Caki2 (cell line): ENCODE measurements around the gene ATP6V0E2. TPM values are rescaled to one million over a fixed set of nuclear protein-coding genes. Genes with fewer than 3 reads are reported as not detected.
"Not testable (repeated sequence)": the region's sequence is repeated elsewhere in the genome, so short reads cannot be mapped to it uniquely, and the experiment has no call there.

Experiments
- DNase-seq: peaks from one replicate; pipeline ENCODE4 v3.0.0-alpha.2; 2015; ENCODE audit warnings: low read depth
- in situ Hi-C: cut with HindIII; loops from 2 replicates; pipeline ENCODE4 v1.10.0; 2016; ENCODE audit warnings: low sequenced_read_pairs, low pct_unique_long_range_greater_than_20kb, mixed read lengths
- total RNA-seq: library from RNA; depleted of rRNA; stranded (reverse); fragments of >200 nt; shearing (Covaris generic); gene quantifications from 2 replicates; pipeline ENCODE4 v1.2.3, GENCODE V29; 2014; ENCODE audit warnings: low replicate concordance; rRNA removed

Gene ATP6V0E2
- total RNA-seq, 1 experiment from 2014 or later: 85.9 TPM

DNA sequence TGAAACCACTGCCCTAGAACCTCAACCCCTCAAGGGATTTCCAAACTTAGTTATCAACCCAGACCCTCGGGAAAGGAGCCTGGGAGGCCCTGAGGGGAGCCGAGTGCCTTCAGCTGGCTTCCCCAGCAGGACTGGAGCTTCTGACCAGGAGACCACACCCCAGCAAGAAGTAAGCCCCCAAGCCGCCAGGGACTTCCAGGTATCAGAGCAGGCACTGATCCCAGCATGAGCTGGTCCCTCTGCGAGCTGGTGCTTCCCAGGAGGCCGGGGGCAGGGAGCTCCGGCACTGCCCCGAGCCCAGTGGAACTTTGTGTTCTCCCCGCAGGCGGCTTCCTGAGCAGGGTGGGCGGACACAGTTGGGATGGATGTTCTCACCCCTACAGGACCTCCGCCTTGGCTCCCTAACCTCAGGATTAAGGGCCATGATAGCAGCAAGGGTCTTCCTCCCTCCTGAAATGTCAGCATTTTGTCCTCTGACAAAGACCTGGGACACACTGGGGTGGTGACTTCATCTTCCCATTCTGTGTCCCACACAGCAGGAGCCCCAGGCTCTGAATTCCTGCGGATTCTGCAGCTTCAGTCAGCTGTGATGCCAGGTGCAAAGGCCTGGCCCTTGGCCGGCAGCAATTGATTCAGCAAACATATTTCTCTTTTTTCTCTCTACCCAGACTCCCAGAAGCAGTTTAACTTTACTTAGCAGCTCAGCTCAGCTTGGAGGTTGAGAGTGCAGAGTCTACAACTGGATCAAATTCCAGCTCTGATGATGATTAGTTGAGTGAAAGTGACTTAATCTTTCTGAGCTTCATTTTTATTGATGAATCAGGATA lies 11.6 kb downstream of the ATP6V0E2 start:
- in situ Hi-C loops: no loop called here
- DNase-seq: no peak

DNA sequence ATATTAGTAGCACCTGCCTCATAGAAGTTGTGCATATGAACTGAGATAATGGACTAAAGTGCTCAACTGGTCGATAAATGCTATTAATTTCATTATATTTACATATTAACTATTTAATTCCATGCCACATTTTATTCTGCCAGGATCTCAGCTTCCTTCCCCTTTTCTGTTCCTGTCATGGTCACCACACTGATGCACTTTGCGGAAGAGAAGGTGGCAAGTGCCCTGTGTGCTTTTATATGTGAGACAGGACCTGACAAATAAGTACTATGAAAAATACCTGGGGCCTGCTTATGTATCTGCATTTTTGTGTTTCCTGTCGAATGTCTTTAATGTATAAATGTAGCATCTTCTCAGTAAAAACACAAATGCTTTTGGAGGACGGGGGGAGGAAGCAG lies 12.2 kb downstream of the ATP6V0E2 start:
- no peak for DNase-seq
- in situ Hi-C loops: no loop called here

DNA sequence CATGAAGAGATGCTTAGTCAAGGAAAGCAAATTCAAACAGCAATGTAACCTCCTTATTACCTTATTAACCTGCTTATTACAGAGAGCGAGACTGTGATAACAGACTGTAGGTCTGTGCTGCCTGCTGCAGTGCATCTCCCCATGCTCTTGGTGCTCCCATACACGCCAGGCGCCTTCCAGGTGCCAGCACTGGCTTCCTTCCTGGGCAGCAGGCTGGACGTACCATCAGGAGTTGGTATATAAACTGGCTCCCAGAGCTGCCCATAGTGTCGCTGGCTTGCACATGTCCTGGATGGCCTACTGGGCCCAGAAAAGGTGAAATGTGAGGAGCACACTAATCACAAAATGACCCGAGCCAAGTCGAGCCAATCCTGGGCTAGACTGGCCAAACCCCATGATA lies 13.5 kb downstream of the ATP6V0E2 start:
- in situ Hi-C loops: no loop called here
- DNase-seq: no peak

DNA sequence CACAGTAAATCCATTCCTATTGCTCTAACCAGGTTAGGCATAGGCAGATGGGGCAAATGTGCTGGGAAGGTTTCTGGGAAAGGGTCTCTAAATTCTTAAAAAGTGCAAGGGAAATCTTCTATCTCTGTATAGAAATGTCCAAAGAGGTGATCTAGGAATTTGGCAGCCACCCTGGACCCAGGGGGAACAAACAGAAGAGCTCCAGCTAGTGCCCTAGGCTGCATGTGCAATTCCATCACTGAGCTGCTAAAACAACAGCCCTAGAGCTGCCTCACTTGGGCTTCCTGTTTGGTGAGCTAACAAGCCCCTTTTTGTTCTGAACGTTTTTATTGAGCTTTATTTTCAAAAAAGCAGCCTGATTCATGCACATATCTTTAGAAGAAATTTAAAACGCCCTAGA lies 16.9 kb downstream of the ATP6V0E2 start:
- DNase-seq, in situ Hi-C loops: not testable (repeated sequence)

GRCh38 chr7:149894957-149895356 lies 21.2 kb downstream of the ATP6V0E2 start:
- in situ Hi-C loops, DNase-seq: not testable (repeated sequence)

DNA sequence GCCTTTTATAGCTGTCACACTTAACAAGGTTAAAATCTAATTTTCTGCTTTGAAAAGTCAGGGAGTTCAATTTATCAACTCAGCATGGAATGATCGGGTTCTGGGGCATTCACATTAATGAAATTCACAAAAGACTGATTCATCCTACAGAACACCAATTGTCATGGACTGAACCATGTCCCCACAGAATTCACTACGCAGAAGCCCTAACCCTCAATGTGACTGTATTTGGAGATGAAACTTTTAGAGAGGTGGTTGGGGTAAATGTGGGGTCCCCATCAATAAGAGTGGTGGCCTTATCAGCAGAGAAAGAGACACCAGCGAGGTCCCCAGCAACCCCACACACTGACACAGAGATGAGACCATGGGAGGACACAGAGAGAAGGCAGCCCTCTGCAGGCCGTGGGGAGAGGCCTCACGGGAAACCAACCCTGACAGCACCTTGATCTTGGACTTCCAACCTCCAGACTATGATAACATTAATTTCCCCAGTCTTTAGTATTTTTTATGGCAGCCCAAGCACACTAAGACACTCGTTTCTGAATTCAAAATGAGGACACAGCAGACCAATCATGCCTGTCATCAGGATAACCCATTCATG lies 34.1 kb downstream of the ATP6V0E2 start:
- DNase-seq, in situ Hi-C loops: not testable (repeated sequence)

- DNase-seq, in situ Hi-C loops: not testable (repeated sequence)
These were observed 36.5 kb downstream of the ATP6V0E2 start for GRCh38 chr7:149910219-149910618.

GRCh38 chr7:149912126-149912525 lies 38.4 kb downstream of the ATP6V0E2 start:
- DNase-seq: not testable (repeated sequence)

DNA sequence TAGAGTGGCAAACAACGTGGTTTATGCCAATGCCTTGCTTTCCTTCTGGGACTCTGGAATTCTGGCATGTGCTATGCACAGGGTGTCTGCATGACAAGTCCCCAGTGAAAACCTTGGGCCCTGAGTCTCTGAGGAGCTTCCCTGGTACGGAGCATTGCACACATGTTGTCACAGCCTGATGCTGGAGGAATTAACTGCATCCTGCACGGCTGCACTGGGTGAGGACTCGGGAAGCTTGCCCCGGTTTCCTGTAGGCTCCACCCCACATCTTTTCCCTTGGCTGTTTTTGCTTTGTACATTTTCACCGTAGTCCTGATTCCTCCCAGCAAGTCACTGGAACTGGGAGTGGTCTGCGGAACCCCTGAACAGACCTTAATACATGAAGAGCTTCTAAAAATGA lies 52.6 kb downstream of the ATP6V0E2 start:
- in situ Hi-C loops, DNase-seq: not testable (repeated sequence)

More at GRCh38 chr7:149912126-149912525, 38.4 kb downstream of the ATP6V0E2 start:
- in situ Hi-C loops: not testable (repeated sequence)

Other genes with a start within 250 kb of the ATP6V0E2 start
- 0.41 and 1.4 TPM in 2 replicates for gene ZNF467, start 100.4 kb upstream of the ATP6V0E2 start, total RNA-seq
- gene ZNF862, start 35.6 kb upstream of the ATP6V0E2 start, total RNA-seq: 2.8 and 13.8 TPM in 2 replicates